Smooth muscle cell (in vitro differentiated cells): Measurements from ENCODE around the gene ZCCHC14. TPM values are rescaled to one million over a fixed set of nuclear protein-coding genes. Genes with fewer than 3 reads are reported as not detected.

ENCODE experiments used
- DNase-seq: peaks from one replicate; lab custom pipeline; 2025; ENCODE audit not compliant: unreplicated experiment; lab: John Stamatoyannopoulos, UW
- H2AFZ ChIP-seq: fragments of 200-600 bp; sonication (generic); 2 replicates; pipeline ENCODE4 v1.6.0; 2016; ENCODE audit warnings: antibody characterized with exemption, low read depth, mild to moderate bottlenecking
- H3F3A ChIP-seq: fragments of 200-600 bp; sonication (generic); 2 replicates; pipeline ENCODE4 v1.6.0; 2017; ENCODE audit warnings: antibody characterized with exemption, low read depth
- H3K27ac ChIP-seq: fragments of 200-600 bp; sonication (generic); 2 replicates; pipeline ENCODE4 v1.5.1; 2016; ENCODE audit warnings: low read depth, mild to moderate bottlenecking
- H3K27me3 ChIP-seq: fragments of 200-600 bp; sonication (generic); 2 replicates; pipeline ENCODE4 v1.6.1; 2016; ENCODE audit warnings: low read depth, mild to moderate bottlenecking
- H3K36me3 ChIP-seq: fragments of 200-600 bp; sonication (generic); 2 replicates; pipeline ENCODE4 v1.5.1; 2016; ENCODE audit warnings: low read depth
- H3K4me1 ChIP-seq: fragments of 200-600 bp; sonication (generic); 2 replicates; pipeline ENCODE4 v1.5.1; 2016; ENCODE audit warnings: low read depth
- H3K4me2 ChIP-seq: fragments of 200-600 bp; sonication (generic); 2 replicates; pipeline ENCODE4 v1.6.0; 2016; ENCODE audit warnings: mild to moderate bottlenecking
- H3K4me3 ChIP-seq: fragments of 200-600 bp; sonication (generic); 2 replicates; pipeline ENCODE4 v1.5.1; 2016; ENCODE audit warnings: mild to moderate bottlenecking
- H3K79me2 ChIP-seq: fragments of 200-600 bp; sonication (generic); 2 replicates; pipeline ENCODE4 v1.6.0; 2016; ENCODE audit warnings: low read depth, mild to moderate bottlenecking
- H3K9ac ChIP-seq: fragments of 200-600 bp; sonication (generic); 2 replicates; pipeline ENCODE4 v1.6.0; 2016; ENCODE audit warnings: low read depth
- H3K9me3 ChIP-seq: fragments of 200-600 bp; sonication (generic); replicated peaks from 2 replicates; pipeline ENCODE4 v1.5.1; 2016; ENCODE audit warnings: low read depth
- H4K20me1 ChIP-seq: fragments of 200-600 bp; sonication (generic); 2 replicates; pipeline ENCODE4 v1.6.0; 2016; ENCODE audit warnings: low read depth
- WGBS: methylation state at CpG from one replicate; pipeline ENCODE4 v1.1.7; 2016; ENCODE audit warnings: low lambda C conversion rate; 5-methylcytosine and 5-hydroxymethylcytosine counted together
- polyA plus RNA-seq: library from polyadenylated mRNA; unstranded; fragments of >200 nt; fragmentation: Nextera tagmentation; extraction: Ambion mirVana; gene quantifications from 2 replicates; pipeline ENCODE4 v1.2.1, GENCODE V29; 2016
- total RNA-seq: library from RNA; depleted of rRNA; stranded (reverse); fragments of >200 nt; gene quantifications from 2 replicates; pipeline ENCODE4 v1.2.3, GENCODE V29; 2014
- TF ChIP-seq, protein P1 (sequence below): fragments of 200-600 bp; sonication (generic); IDR thresholded peaks from 2 replicates; pipeline ENCODE4 v1.5.1; 2017; ENCODE audit warnings: borderline replicate concordance, mild to moderate bottlenecking, antibody characterized with exemption; ENCODE audit not compliant: insufficient read depth, poor library complexity, severe bottlenecking

The ZCCHC14 gene
- total and polyA plus RNA-seq, 2 experiments from 2014 or later = 4.6 to 8.5 TPM

DNA sequence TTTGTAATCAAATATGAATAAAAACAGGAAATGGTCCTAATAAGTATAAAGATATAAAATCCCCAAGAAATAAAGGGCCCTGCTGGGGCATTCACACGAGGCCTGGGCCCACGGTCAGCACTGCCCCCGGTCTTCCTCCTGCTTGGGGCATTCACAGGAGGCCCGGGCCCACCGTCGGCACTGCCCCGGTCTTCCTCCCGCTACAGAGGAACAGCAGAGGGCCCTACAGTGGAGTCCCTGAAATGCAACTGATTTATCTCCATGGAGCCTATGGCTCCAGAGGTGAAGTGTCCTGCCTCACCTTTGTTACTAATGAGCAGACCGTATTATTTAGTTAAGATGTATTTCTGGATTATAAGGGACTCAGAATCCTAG is 54.2 kb downstream of the ZCCHC14 start:
- Histone ChIP-seq H4K20me1 (peaks cover 82% of the 10 kb centered on the region), H3K4me2 (no peak overlapping the region), H3K36me3 (no peaks in the 10 kb centered on the region), H3K9ac (no peak overlapping the region), H3F3A (peaks cover 10% of the 10 kb centered on the region), H3K27me3 (no peaks in the 10 kb centered on the region), H3K79me2 (peaks cover 8% of the 10 kb centered on the region), H2AFZ (no peak overlapping the region), H3K4me3 (no peak overlapping the region), H3K4me1 (peaks cover 7% of the 10 kb centered on the region), H3K9me3 (no peaks in the 10 kb centered on the region), H3K27ac (peak overlapping the region; percentile 24)
- no peak for DNase-seq
- TF ChIP-seq, protein P1, sequence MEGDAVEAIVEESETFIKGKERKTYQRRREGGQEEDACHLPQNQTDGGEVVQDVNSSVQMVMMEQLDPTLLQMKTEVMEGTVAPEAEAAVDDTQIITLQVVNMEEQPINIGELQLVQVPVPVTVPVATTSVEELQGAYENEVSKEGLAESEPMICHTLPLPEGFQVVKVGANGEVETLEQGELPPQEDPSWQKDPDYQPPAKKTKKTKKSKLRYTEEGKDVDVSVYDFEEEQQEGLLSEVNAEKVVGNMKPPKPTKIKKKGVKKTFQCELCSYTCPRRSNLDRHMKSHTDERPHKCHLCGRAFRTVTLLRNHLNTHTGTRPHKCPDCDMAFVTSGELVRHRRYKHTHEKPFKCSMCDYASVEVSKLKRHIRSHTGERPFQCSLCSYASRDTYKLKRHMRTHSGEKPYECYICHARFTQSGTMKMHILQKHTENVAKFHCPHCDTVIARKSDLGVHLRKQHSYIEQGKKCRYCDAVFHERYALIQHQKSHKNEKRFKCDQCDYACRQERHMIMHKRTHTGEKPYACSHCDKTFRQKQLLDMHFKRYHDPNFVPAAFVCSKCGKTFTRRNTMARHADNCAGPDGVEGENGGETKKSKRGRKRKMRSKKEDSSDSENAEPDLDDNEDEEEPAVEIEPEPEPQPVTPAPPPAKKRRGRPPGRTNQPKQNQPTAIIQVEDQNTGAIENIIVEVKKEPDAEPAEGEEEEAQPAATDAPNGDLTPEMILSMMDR = no peak
- 89% methylated on average over 9 of the region's 9 CpGs for whole genome bisulfite sequencing

DNA sequence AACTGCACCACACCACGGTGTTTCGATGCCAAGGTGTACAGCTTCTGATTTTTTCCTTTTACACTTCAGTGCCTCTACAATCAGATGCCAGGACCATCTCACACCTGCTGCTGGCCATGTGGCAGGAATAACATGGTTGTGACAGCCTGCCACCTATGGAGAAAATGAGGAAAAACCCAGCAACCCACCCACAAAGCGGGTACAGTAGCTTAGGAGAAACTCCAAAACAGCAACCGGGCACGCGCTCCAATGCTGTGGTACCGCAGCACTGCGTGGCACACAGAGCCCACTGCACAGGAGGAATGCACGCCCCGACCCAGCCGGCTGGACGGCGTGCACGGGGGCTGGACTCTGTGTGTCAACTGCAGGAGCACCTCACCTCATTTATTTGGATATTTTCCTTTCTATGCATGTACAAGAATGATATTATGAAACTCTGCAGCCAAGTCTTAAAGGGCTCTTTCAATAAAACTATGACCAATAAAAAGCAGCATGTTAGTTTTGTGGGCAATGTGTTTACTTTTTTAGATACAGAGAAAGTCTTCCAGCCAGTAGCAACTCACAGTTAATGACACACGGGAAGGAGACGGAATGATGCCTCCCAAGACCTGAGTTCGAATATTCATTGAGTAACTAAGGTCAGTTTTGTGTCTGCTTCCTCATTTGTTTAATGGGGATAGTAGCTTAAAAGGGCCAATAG is 54.8 kb downstream of the ZCCHC14 start:
- H3K4me1 ChIP-seq = peaks cover 7% of the 10 kb centered on the region
- H3K27ac ChIP-seq = peak overlapping the region; percentile 24
- H3K9ac ChIP-seq = no peak overlapping the region
- peaks cover 10% of the 10 kb centered on the region for H3F3A ChIP-seq
- WGBS = 84% methylated on average over 17 of the region's 17 CpGs
- no peak overlapping the region for H3K4me2 ChIP-seq
- no peak overlapping the region for H3K4me3 ChIP-seq
- H3K36me3 ChIP-seq = no peaks in the 10 kb centered on the region
- peaks cover 86% of the 10 kb centered on the region for H4K20me1 ChIP-seq
- TF ChIP-seq, protein P1 = no peak
- DNase-seq = no peak
- no peaks in the 10 kb centered on the region for H3K9me3 ChIP-seq
- H2AFZ ChIP-seq = no peak overlapping the region
- H3K79me2 ChIP-seq = peaks cover 14% of the 10 kb centered on the region
- H3K27me3 ChIP-seq = no peaks in the 10 kb centered on the region

DNA sequence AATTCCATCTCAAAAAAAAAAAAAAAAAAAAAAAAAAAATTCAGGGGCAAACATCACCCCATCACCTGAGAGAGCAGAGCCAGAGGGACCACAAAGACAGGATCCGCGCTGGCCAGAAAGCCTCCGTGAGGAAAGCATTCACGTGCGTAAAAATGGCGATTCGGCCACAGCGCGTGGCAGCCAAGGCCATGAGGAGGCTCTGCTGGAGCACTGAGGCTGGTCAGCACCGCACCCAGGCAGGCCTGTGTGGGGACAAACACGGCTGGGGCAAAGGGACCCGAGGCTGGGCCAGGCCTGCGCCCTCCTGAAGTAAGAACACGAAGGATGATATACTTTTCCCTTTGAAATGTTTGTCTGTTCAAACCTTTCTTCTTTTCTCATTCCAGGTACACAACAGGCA is 55.5 kb downstream of the ZCCHC14 start:
- no peaks in the 10 kb centered on the region for H3K27me3 ChIP-seq
- H3K79me2 ChIP-seq = peaks cover 14% of the 10 kb centered on the region
- no peak overlapping the region for H3K9ac ChIP-seq
- H3K4me1 ChIP-seq = peaks cover 7% of the 10 kb centered on the region
- H3K4me2 ChIP-seq = no peak overlapping the region
- DNase-seq = no peak
- no peak overlapping the region for H3K27ac ChIP-seq
- 98% methylated on average over 14 of the region's 14 CpGs for whole genome bisulfite sequencing
- H3K9me3 ChIP-seq = no peaks in the 10 kb centered on the region
- H3K4me3 ChIP-seq = no peak overlapping the region
- no peak overlapping the region for H2AFZ ChIP-seq
- H3K36me3 ChIP-seq = no peaks in the 10 kb centered on the region
- TF ChIP-seq, protein P1 = no peak
- H3F3A ChIP-seq = peaks cover 10% of the 10 kb centered on the region
- H4K20me1 ChIP-seq = peaks cover 86% of the 10 kb centered on the region
